GM12878 (cell line): Measurements from ENCODE around the gene PADI3. TPM values are rescaled to one million over a fixed set of nuclear protein-coding genes. Genes with fewer than 3 reads are reported as not detected.

Experiments used
- ATAC-seq: fragments of 200-7000 bp; cut with Tn5 transposase; 3 replicates; pipeline ENCODE4 v1.9.1; 2020; ENCODE audit warnings: mild to moderate bottlenecking, moderate library complexity
- BruUV-seq: library from RNA; stranded (reverse); fragments of 400-500 nt; replicated peaks from 2 replicates; lab custom pipeline; 2021; lab: Mats Ljungman, UMichigan
- CTCF ChIA-PET: fragments of 300-600 bp; sonication (Branson Sonifier 250); formaldehyde crosslinking; extraction: SDS; loops from one replicate; lab custom pipeline; 2021; ENCODE audit warnings: inconsistent platforms; lab: Yijun Ruan, JAX
- POLR2A ChIA-PET: fragments of 350-600 bp; formaldehyde crosslinking; extraction: SDS; loops from one replicate; lab custom pipeline; 2021; ENCODE audit warnings: inconsistent platforms; lab: Charles Lee
- RAD21 ChIA-PET: fragments of 300-600 bp; sonication (Branson Sonifier 250); formaldehyde crosslinking; loops from one replicate; lab custom pipeline; 2023; ENCODE audit warnings: antibody characterized with exemption; ENCODE audit not compliant: unreplicated experiment; lab: Charles Lee
- SMC1A ChIA-PET: fragments of 300-600 bp; sonication (Branson Sonifier 250); formaldehyde crosslinking; loops from one replicate; lab custom pipeline; 2023; ENCODE audit not compliant: unreplicated experiment, uncharacterized antibody; lab: Charles Lee
- DNase-seq: peaks from one replicate; pipeline ENCODE4 v3.0.0-alpha.2; 2011; ENCODE audit warnings: low read depth, low spot score
- FAIRE-seq: peaks from 3 replicates; lab custom pipeline; 2011; peaks lifted over from hg19 to GRCh38; lab: Jason Lieb, UNC
- H2AFZ ChIP-seq: 2 replicates; pipeline ENCODE4 v1.6.0; 2011; ENCODE audit warnings: low read depth, low read length, control low read depth; ENCODE audit not compliant: control insufficient read depth
- H3K27ac ChIP-seq: 2 replicates; pipeline ENCODE4 v1.5.1; 2011; ENCODE audit warnings: control low read depth; ENCODE audit not compliant: control insufficient read depth, insufficient read depth
- H3K27me3 ChIP-seq, 2 experiments: replicated peaks in 1 of 2; 2 replicates each; pipeline versions ENCODE4 v1.6.0 to v1.6.1; 2011; ENCODE audit warnings: low read length in 1 of 2; ENCODE audit not compliant: control insufficient read depth in 2 of 2, insufficient read depth in 2 of 2
- H3K36me3 ChIP-seq, 2 experiments: 2 replicates each; pipeline ENCODE4 v1.5.1; 2011; ENCODE audit warnings: low read length in 1 of 2; ENCODE audit not compliant: control insufficient read depth in 2 of 2, insufficient read depth in 2 of 2
- H3K4me1 ChIP-seq: 2 replicates; pipeline ENCODE4 v1.6.1; 2011; ENCODE audit warnings: mild to moderate bottlenecking, low read length, moderate library complexity, mixed read lengths; ENCODE audit not compliant: control insufficient read depth, insufficient read depth
- H3K4me2 ChIP-seq: 2 replicates; pipeline ENCODE4 v1.6.0; 2011; ENCODE audit warnings: control low read depth; ENCODE audit not compliant: control insufficient read depth, insufficient read depth
- H3K4me3 ChIP-seq: fragments of 200-600 bp; sonication (generic); 2 replicates; pipeline ENCODE4 v1.5.1; 2016
- H3K79me2 ChIP-seq: 2 replicates; pipeline ENCODE4 v1.6.0; 2011; ENCODE audit warnings: low read length; ENCODE audit not compliant: control insufficient read depth, insufficient read depth
- H3K9ac ChIP-seq: 2 replicates; pipeline ENCODE4 v1.8.0; 2011; ENCODE audit warnings: low read length, control low read depth, mixed read lengths; ENCODE audit not compliant: control insufficient read depth, insufficient read depth
- H3K9me3 ChIP-seq: replicated peaks from 3 replicates; pipeline ENCODE4 v1.5.1; 2011; ENCODE audit warnings: mild to moderate bottlenecking, low read length; ENCODE audit not compliant: control insufficient read depth, insufficient read depth
- H4K20me1 ChIP-seq: 2 replicates; pipeline ENCODE4 v1.6.0; 2011; ENCODE audit not compliant: control insufficient read depth, insufficient read depth
- ASH2L ChIP-seq: fragments of 300-600, 200-600 bp; sonication (generic); IDR thresholded peaks from 2 replicates; pipeline ENCODE4 v1.6.1; 2017; ENCODE audit warnings: low read depth, mild to moderate bottlenecking, borderline replicate concordance
- ATF7 ChIP-seq: fragments of 450-650 bp; IDR thresholded peaks from 2 replicates; pipeline ENCODE4 v1.6.1; 2016; ENCODE audit warnings: low read depth, mild to moderate bottlenecking
- BRCA1 ChIP-seq: IDR thresholded peaks from 2 replicates; pipeline ENCODE4 v1.6.1; 2011; ENCODE audit warnings: low read depth, low read length, improper control_type of control experiment
- CBFB ChIP-seq: IDR thresholded peaks from 2 replicates; pipeline ENCODE4 v1.6.1; 2016; ENCODE audit warnings: antibody characterized with exemption, low read depth
- ELK1 ChIP-seq: IDR thresholded peaks from 2 replicates; pipeline ENCODE4 v1.6.1; 2012; ENCODE audit warnings: low read depth, low read length, improper control_type of control experiment
- HDGF ChIP-seq: fragments of 450-650 bp; IDR thresholded peaks from 2 replicates; pipeline ENCODE4 v1.6.1; 2016; ENCODE audit warnings: antibody characterized with exemption
- MEF2A ChIP-seq: IDR thresholded peaks from 2 replicates; pipeline ENCODE4 v1.6.1; 2011; ENCODE audit warnings: low read depth, mild to moderate bottlenecking, low read length, moderate library complexity; ENCODE audit not compliant: insufficient read depth
- NBN ChIP-seq: fragments of 450-650 bp; IDR thresholded peaks from 2 replicates; pipeline ENCODE4 v1.6.1; 2016
- NR2C1 ChIP-seq: fragments of 450-650 bp; IDR thresholded peaks from 2 replicates; pipeline ENCODE4 v1.6.1; 2017; ENCODE audit warnings: antibody characterized with exemption, mild to moderate bottlenecking, moderate library complexity
- SMAD5 ChIP-seq: IDR thresholded peaks from 2 replicates; pipeline ENCODE4 v1.6.1; 2016; ENCODE audit warnings: antibody characterized with exemption, low read depth
- ZBED1 ChIP-seq: IDR thresholded peaks from 2 replicates; pipeline ENCODE4 v1.6.1; 2016; ENCODE audit warnings: borderline replicate concordance
- ZNF217 ChIP-seq: fragments of 450-650 bp; IDR thresholded peaks from 2 replicates; pipeline ENCODE4 v1.6.1; 2017; ENCODE audit warnings: antibody characterized with exemption, mild to moderate bottlenecking
- WGBS: methylation state at CpG from one replicate; pipeline ENCODE4 v1.1.6; 2016; ENCODE audit warnings: low lambda C conversion rate; ENCODE audit not compliant: insufficient replicate concordance, insufficient coverage; ENCODE audit errors: missing lambda C conversion rate; 5-methylcytosine and 5-hydroxymethylcytosine counted together
- in situ Hi-C: fragments of 300-500 bp; cut with MboI; formaldehyde crosslinking; loops from 9 replicates; pipeline ENCODE4 v1.14.3; 2018; ENCODE audit warnings: mixed read lengths
- intact Hi-C: fragments of 100-400 bp; cut with micrococcal nuclease; formaldehyde crosslinking; loops from one replicate; pipeline ENCODE4 v1.14.2; 2022; ENCODE audit not compliant: unreplicated experiment
- polyA plus RNA-seq, 11 experiments: library from polyadenylated mRNA; depleted of rRNA in 4 of 11; unstranded in 6 of 11; stranded (reverse) in 5 of 11; fragments of >200 nt; fragmentation: Nextera tagmentation in 4 of 11; fragmentation: Illumina TruSeq in 1 of 11; extraction: Ambion mirVana in 4 of 11; extraction: Trizol in 1 of 11; gene quantifications; 1 replicate in 1 of 11; 2 replicates in 10 of 11; pipeline versions ENCODE4 v1.2.1 to v1.2.3, GENCODE V29; 2011 to 2016; ENCODE audit warnings: inconsistent platforms in 2 of 11, missing spikeins in 2 of 11, low read depth in 1 of 11
- total RNA-seq, 4 experiments: library from RNA; depleted of rRNA in 3 of 4; stranded (reverse); fragments of >200 nt in 3 of 4; fragmentation: Illumina TruSeq in 1 of 4; extraction: Trizol in 1 of 4; gene quantifications; 2 replicates each; pipeline versions ENCODE4 v1.2.1 to v1.2.3, GENCODE V29; 2013 to 2021
- TF ChIP-seq, protein P1 (sequence below): fragments of 450-650 bp; IDR thresholded peaks from 2 replicates; pipeline ENCODE4 v1.6.1; 2017; ENCODE audit warnings: antibody characterized with exemption, mild to moderate bottlenecking, moderate library complexity
- TF ChIP-seq, protein P2 (sequence below): IDR thresholded peaks from 2 replicates; pipeline ENCODE4 v1.6.1; 2011; ENCODE audit warnings: mild to moderate bottlenecking, low read depth, low read length, moderate library complexity; ENCODE audit not compliant: insufficient replicate concordance

Gene PADI3
- total and polyA plus RNA-seq, 10 of the 15 experiments (the other 5 are each of a cell fraction or from before 2014, with no cell fraction given), result 0.01 TPM; not detected in 9

- no TSS peak for BruUV-seq
- ATAC-seq (peak; percentile 19; the same call in 2 of the 3 replicates), FAIRE-seq (no peak), DNase-seq (no peak)
- in situ Hi-C loops (no loop called here), intact Hi-C loops (no loop called here)
- Histone ChIP-seq H3K9me3 (no peaks in the 10 kb centered on the region), H3K36me3 (no peaks in the 10 kb centered on the region), H3K79me2 (no peaks in the 10 kb centered on the region), H3K9ac (no peak overlapping the region), H3K4me3 (no peak overlapping the region), H4K20me1 (no peaks in the 10 kb centered on the region), H3K4me1 (0 out of 2 replicates have a peak, but pooled peaks cover 3% of the 10 kb centered on the region), H3K27me3 (peaks cover 0 to 2% of the 10 kb centered on the region in 2 experiments; a peak in 1 of 4 replicates), H3K27ac (no peak overlapping the region), H2AFZ (no peak overlapping the region), H3K4me2 (no peak overlapping the region)
- POLR2A ChIA-PET, result interaction anchor here (0.5 kb wide), 1 partner anchor 116 kb away, joined by 3 read pairs; no protein-coding TSS in a partner anchor
- CTCF ChIA-PET, result interaction anchor here (0.6 to 3.7 kb wide), 8 partner anchors 8 to 194 kb away, joined by 3 to 27 read pairs (median 3); no protein-coding TSS in a partner anchor
- RAD21 ChIA-PET, result interaction anchor here (0.9 to 3.4 kb wide), 5 partner anchors 10 to 125 kb away, joined by 3 to 18 read pairs (median 4); no protein-coding TSS in a partner anchor
- SMC1A ChIA-PET, result interaction anchor here (1.0 to 3.1 kb wide), 9 partner anchors 8 to 199 kb away, joined by 3 to 14 read pairs (median 5); no protein-coding TSS in a partner anchor
- 53% methylated on average over 14 of the region's 14 CpGs for WGBS
- no peak for TF ChIP-seq CBFB
- TF ChIP-seq ZNF217, result no peak
- TF ChIP-seq SMAD5, result no peak
- TF ChIP-seq, protein P1, sequence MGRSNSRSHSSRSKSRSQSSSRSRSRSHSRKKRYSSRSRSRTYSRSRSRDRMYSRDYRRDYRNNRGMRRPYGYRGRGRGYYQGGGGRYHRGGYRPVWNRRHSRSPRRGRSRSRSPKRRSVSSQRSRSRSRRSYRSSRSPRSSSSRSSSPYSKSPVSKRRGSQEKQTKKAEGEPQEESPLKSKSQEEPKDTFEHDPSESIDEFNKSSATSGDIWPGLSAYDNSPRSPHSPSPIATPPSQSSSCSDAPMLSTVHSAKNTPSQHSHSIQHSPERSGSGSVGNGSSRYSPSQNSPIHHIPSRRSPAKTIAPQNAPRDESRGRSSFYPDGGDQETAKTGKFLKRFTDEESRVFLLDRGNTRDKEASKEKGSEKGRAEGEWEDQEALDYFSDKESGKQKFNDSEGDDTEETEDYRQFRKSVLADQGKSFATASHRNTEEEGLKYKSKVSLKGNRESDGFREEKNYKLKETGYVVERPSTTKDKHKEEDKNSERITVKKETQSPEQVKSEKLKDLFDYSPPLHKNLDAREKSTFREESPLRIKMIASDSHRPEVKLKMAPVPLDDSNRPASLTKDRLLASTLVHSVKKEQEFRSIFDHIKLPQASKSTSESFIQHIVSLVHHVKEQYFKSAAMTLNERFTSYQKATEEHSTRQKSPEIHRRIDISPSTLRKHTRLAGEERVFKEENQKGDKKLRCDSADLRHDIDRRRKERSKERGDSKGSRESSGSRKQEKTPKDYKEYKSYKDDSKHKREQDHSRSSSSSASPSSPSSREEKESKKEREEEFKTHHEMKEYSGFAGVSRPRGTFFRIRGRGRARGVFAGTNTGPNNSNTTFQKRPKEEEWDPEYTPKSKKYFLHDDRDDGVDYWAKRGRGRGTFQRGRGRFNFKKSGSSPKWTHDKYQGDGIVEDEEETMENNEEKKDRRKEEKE, result no peak
- TF ChIP-seq MEF2A, result no peak
- no peak for TF ChIP-seq ATF7
- TF ChIP-seq ASH2L, result no peak
- TF ChIP-seq ZBED1, result no peak
- no peak for TF ChIP-seq NR2C1
- TF ChIP-seq ELK1, result no peak
- no peak for TF ChIP-seq HDGF
- TF ChIP-seq NBN, result no peak
- no peak for TF ChIP-seq BRCA1
- TF ChIP-seq, protein P2, sequence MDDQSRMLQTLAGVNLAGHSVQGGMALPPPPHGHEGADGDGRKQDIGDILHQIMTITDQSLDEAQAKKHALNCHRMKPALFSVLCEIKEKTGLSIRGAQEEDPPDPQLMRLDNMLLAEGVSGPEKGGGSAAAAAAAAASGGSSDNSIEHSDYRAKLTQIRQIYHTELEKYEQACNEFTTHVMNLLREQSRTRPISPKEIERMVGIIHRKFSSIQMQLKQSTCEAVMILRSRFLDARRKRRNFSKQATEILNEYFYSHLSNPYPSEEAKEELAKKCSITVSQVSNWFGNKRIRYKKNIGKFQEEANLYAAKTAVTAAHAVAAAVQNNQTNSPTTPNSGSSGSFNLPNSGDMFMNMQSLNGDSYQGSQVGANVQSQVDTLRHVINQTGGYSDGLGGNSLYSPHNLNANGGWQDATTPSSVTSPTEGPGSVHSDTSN, result no peak
Observed at GRCh38 chr1:17244821-17245740, 3.8 kb upstream of the PADI3 start.
